GM21381 (cell line): ENCODE measurements around the gene UQCRH.
A peak's percentile ranks its signal among the peaks of the same experiment; 100 is the strongest.
"Not testable (repeated sequence)": the region's sequence is repeated elsewhere in the genome, so short reads cannot be mapped to it uniquely, and the experiment has no call there.

Experiments used
- ATAC-seq: cut with Tn5 transposase; IDR thresholded peaks from one replicate; pipeline ENCODE4 v1.9.1; 2021; ENCODE audit warnings: mild to moderate bottlenecking, moderate library complexity; ENCODE audit not compliant: unreplicated experiment

Gene UQCRH

DNA sequence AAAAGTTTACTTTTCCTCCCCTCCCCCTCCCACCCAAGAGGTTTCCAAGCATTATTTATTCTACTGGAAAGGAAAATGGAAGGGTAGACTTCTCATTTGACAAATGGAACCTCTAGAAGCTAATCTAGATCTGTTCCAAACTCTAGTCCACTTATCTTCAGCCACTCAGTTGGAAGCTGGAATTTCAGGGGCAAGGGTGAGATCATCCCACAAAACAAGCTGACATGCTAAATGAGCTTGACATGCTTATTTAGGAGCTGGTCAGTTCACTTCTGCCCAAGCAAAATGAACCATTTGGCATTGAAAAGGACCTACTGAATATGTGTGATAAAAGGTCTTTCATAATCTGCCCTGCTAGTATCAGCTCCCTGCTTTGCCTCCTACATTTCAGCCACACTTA lies 5.1 kb upstream of the UQCRH start:
- no peak for ATAC-seq

DNA sequence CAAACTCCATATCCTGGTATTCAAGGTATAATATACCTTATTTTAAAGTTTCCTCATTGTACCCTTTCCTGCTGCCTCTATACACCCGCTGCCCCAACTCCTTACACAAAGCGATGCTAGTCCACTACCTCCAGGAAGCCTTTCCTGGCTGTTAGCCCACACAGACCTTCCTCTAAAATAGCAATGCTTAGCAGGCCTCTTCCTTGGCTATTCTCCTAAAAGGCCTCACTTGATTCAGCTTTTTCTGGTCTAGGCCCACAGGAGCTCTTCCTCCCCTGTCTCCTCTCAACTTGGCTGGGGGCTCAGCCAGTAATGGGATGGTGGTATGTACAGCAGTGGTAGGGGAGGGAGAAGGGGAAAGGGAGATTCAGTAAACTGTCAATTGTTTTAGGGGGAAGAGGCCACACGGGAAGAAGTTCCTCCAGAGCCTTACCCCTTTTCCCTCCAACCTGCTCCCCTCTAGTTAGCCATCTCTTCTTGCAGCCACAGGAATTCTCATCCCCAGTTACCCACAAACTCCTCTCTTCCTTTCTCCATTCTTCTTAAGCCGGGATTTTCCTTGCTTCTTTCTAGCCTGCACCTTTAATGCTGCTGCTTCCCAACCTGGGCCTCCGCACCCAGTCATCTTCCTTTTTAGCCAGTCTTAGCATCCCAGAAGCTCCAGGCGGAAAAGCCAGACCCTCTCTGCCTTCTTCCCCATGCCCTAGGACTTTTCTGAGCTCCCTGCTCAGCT lies 2.7 kb upstream of the UQCRH start:
- ATAC-seq: no peak

DNA sequence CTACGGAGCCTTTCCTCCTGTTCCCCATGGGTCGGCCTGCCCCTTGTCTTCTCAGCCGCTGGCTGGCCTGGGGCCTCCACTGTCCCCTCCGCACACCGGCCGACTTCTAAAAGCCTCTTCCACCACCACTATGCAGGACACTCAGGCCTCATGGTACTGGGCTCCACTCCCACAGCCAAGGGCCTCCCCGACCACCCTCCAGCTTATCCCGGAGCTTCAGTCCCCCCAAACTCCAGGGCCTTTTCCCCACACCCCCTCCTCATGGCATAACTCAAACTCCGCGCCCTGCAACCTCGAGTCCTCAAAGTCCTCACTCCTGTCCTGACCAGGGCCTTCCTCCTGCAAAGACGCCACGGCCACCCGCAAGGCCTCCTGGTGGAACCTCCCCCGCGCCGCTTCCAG lies 2.1 kb upstream of the UQCRH start:
- no peak for ATAC-seq

GRCh38 chr1:46301808-46302640 lies 1.5 kb upstream of the UQCRH start:
- peak; percentile 25 for ATAC-seq

DNA sequence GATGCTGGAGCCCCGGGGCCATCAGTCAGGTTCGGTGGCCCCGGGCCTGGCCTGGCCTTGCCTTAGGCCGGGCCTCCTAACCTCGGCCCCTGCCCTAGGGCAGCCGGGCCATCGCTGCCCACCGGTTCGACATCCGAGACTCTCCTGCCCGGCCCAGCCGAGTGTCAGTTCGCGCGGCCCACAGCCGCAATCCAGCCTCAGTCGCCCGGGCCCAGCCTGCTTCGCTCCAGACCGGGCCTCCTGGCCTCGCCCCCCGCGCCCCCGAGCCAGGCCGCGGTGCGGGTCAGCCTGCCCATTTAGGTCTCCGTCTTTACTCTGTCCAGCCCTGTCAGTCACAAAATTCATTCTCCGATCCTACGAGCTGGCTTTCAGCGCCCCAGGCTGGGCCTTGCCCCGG lies 859 bp upstream of the UQCRH start:
- peak; percentile 8 for ATAC-seq

- no peak for ATAC-seq
Observed at GRCh38 chr1:46303872-46304326, 401 bp downstream of the UQCRH start.

GRCh38 chr1:46306159-46306530 lies 2.6 kb downstream of the UQCRH start:
- no peak for ATAC-seq

- no peak for ATAC-seq
Observed at GRCh38 chr1:46309401-46310159, 6.1 kb downstream of the UQCRH start.

- no peak for ATAC-seq
Observed at GRCh38 chr1:46310321-46310720, 6.8 kb downstream of the UQCRH start.

GRCh38 chr1:46315669-46316403 lies 12.3 kb downstream of the UQCRH start:
- ATAC-seq: no peak

- no peak for ATAC-seq
Observed at GRCh38 chr1:46317323-46317722, 13.8 kb downstream of the UQCRH start.

GRCh38 chr1:46319301-46319700 lies 15.8 kb downstream of the UQCRH start:
- ATAC-seq: not testable (repeated sequence)

GRCh38 chr1:46319960-46320914 lies 16.7 kb downstream of the UQCRH start:
- not testable (repeated sequence) for ATAC-seq

GRCh38 chr1:46322191-46322590 lies 18.7 kb downstream of the UQCRH start:
- ATAC-seq: not testable (repeated sequence)

GRCh38 chr1:46325285-46326076 lies 22.0 kb downstream of the UQCRH start:
- ATAC-seq: not testable (repeated sequence)

DNA sequence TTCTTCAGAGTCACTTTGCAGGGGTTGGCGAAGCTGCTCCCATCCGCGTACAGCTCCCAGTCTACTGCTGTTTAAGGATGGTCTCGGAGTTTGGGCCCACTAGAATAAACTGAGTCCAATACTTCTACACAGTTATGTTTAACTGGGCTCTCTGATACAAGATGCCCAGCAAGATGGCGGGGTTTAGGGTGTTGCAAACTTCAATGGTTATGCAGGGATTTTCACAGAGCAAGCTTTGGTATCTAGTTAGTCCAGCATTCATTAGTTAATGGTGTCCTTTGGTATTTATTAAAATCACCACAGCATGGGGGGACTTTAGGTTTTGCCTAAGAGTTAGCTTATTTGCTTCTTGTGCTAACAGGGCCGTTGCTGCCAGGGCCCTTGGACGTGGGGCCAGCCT lies 24.7 kb downstream of the UQCRH start:
- ATAC-seq: not testable (repeated sequence)

DNA sequence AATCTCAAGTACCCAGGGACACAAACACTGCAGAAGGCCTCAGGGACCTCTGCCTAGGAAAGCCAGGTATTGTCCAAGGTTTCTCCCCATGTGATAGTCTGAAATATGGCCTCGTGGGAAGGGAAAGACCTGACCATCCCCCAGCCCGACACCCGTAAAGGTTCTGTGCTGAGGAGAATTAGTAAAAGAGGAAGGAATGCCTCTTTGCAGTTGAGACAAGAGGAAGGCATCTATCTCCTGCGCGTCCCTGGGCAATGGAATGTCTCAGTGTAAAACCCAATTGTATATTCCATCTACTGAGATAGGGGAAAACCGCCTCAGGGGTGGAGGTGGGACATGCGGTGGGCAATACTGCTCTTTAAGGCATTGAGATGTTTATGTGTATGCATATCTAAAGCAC lies 26.3 kb downstream of the UQCRH start:
- ATAC-seq: not testable (repeated sequence)

DNA sequence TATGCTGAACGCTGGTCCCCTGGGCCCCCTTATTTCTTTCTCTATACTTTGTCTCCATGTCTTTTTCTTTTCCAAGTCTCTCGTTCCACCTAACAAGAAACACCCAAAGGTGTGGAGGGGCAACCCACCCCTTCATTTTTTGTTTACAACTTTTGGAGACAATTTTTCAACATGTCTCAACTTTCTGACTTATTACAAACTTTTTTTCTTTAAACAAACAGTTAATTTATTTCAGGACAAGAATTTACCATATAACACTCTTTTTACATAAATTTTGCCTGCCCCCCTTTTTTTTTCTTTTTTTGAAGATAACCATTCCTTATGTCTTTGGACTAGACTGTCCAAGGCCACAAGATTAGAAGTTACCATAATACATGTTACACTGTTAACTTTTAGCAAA lies 26.9 kb downstream of the UQCRH start:
- ATAC-seq: not testable (repeated sequence)
